Keratinocyte (primary cell): ENCODE data around the gene TMEM183A. TPM values are rescaled to one million over a fixed set of nuclear protein-coding genes. Genes with fewer than 3 reads are reported as not detected.

Source experiments
- DNase-seq: peaks from one replicate; pipeline ENCODE4 v3.0.0-alpha.2; 2011; ENCODE audit warnings: low read depth, missing footprints, low spot score
- FAIRE-seq: peaks from 2 replicates; lab custom pipeline; 2011; peaks lifted over from hg19 to GRCh38; lab: Jason Lieb, UNC
- H2AFZ ChIP-seq: 2 replicates; pipeline ENCODE4 v1.6.0; 2012; ENCODE audit warnings: low read length, control low read depth, inconsistent platforms; ENCODE audit not compliant: control insufficient read depth
- H3K27ac ChIP-seq: 2 replicates; pipeline ENCODE4 v1.5.1; 2011; ENCODE audit warnings: low read length; ENCODE audit not compliant: control insufficient read depth, insufficient read depth
- H3K27me3 ChIP-seq: 3 replicates; pipeline ENCODE4 v1.6.0; 2011; ENCODE audit warnings: low read length; ENCODE audit not compliant: control insufficient read depth, insufficient read depth; ENCODE audit errors: extremely low read depth
- H3K36me3 ChIP-seq, 2 experiments: 2 replicates in 1 of 2; 3 replicates in 1 of 2; pipeline ENCODE4 v1.5.1; 2011; ENCODE audit warnings: low read length in 2 of 2, mild to moderate bottlenecking in 1 of 2; ENCODE audit not compliant: control insufficient read depth in 2 of 2, insufficient read depth in 2 of 2; ENCODE audit errors: extremely low read depth in 1 of 2
- H3K4me1 ChIP-seq: 3 replicates; pipeline ENCODE4 v1.5.1; 2011; ENCODE audit warnings: low read length; ENCODE audit not compliant: control insufficient read depth, insufficient read depth; ENCODE audit errors: extremely low read depth
- H3K4me2 ChIP-seq: 3 replicates; pipeline ENCODE4 v1.6.0; 2011; ENCODE audit warnings: low read depth, low read length; ENCODE audit not compliant: control insufficient read depth, insufficient read depth; ENCODE audit errors: extremely low read depth
- H3K4me3 ChIP-seq, 3 experiments: fragments of 200-600 bp in 1 of 3; sonication (generic) in 1 of 3; 2 replicates in 2 of 3; 3 replicates in 1 of 3; pipeline ENCODE4 v1.5.1; 2011 to 2016; ENCODE audit warnings: low read length in 3 of 3, mild to moderate bottlenecking in 3 of 3, control low read depth in 2 of 3, inconsistent platforms in 1 of 3, low read depth in 1 of 3, mixed read lengths in 1 of 3, mixed run types in 1 of 3, moderate library complexity in 1 of 3; ENCODE audit not compliant: control insufficient read depth in 2 of 3, insufficient read depth in 2 of 3; ENCODE audit errors: extremely low read depth in 1 of 3
- H3K79me2 ChIP-seq: 2 replicates; pipeline ENCODE4 v1.6.0; 2012; ENCODE audit warnings: low read length; ENCODE audit not compliant: control insufficient read depth, insufficient read depth
- H3K9ac ChIP-seq: 3 replicates; pipeline ENCODE4 v1.6.0; 2011; ENCODE audit warnings: low read length; ENCODE audit not compliant: control insufficient read depth, insufficient read depth; ENCODE audit errors: extremely low read depth
- H3K9me1 ChIP-seq: 3 replicates; pipeline ENCODE4 v1.6.0; 2011; ENCODE audit warnings: low read length; ENCODE audit not compliant: control insufficient read depth, insufficient read depth; ENCODE audit errors: extremely low read depth
- H3K9me3 ChIP-seq: 2 replicates; pipeline ENCODE4 v1.5.1; 2012; ENCODE audit warnings: low read depth, low read length; ENCODE audit not compliant: control insufficient read depth
- H4K20me1 ChIP-seq: 3 replicates; pipeline ENCODE4 v1.6.0; 2011; ENCODE audit warnings: low read length; ENCODE audit not compliant: control insufficient read depth, insufficient read depth; ENCODE audit errors: extremely low read depth
- CTCF ChIP-seq, 3 experiments: IDR thresholded peaks in 1 of 3; conservative IDR thresholded peaks in 1 of 3; optimal IDR thresholded peaks in 1 of 3; 2 replicates in 2 of 3; 3 replicates in 1 of 3; pipeline versions ENCODE3 to v1.5.1; 2011; ENCODE audit warnings: low read length in 3 of 3, mild to moderate bottlenecking in 3 of 3, moderate library complexity in 2 of 3, control low read depth in 1 of 3, inconsistent platforms in 1 of 3; ENCODE audit not compliant: insufficient read depth in 2 of 3; ENCODE audit errors: extremely low read depth in 1 of 3
- EZH2 ChIP-seq: IDR thresholded peaks from one replicate; pipeline ENCODE4 v1.6.1; 2012; ENCODE audit warnings: inconsistent platforms, mild to moderate bottlenecking, low read length, moderate library complexity
- dilution Hi-C: fragments of 300-500 bp; cut with MboI; formaldehyde crosslinking; loops from one replicate; pipeline ENCODE4 v1.7.0; 2020; ENCODE audit warnings: low sequenced_read_pairs; ENCODE audit not compliant: extremely low pct_ligation_motif_present
- polyA minus RNA-seq, 3 experiments: library from RNA; depleted of rRNA, polyadenylated mRNA; stranded (reverse); fragments of >200 nt; gene quantifications; 1 replicate in 1 of 3; 2 replicates in 1 of 3; 3 replicates in 1 of 3; pipeline ENCODE4 v1.2.3, GENCODE V29; 2011
- polyA plus RNA-seq, 5 experiments: library from polyadenylated mRNA; depleted of rRNA in 3 of 5; stranded (reverse) in 3 of 5; stranded (forward) in 1 of 5; unstranded in 1 of 5; fragments of >200 nt; gene quantifications; 1 replicate in 1 of 5; 2 replicates in 3 of 5; 3 replicates in 1 of 5; pipeline versions ENCODE4 v1.2.1 to v1.2.3, GENCODE V29; 2011 to 2012; ENCODE audit warnings: missing spikeins in 2 of 5, low read depth in 1 of 5, low replicate concordance in 1 of 5

TMEM183A gene
- polyA plus RNA-seq, result 87.4 to 91.8 TPM (median 88.2 TPM) in 3 replicates
- 34.0 TPM for polyA plus RNA-seq (2011; ENCODE audit: low read depth)
- 88.9 and 91.5 TPM in 2 replicates for polyA plus RNA-seq (2011; cell fraction: cytosol; rRNA removed)
- polyA plus RNA-seq (2011; cell fraction: nucleus; rRNA removed), result 62.8 and 67.7 TPM in 2 replicates
- 48.0 and 50.4 TPM in 2 replicates for polyA plus RNA-seq (2012; ENCODE audit: low replicate concordance)
- polyA minus RNA-seq, result 96.0 to 123 TPM (median 119 TPM) in 3 replicates
- 58.3 TPM for polyA minus RNA-seq (2011; cell fraction: cytosol; rRNA and poly(A)+ RNA removed)
- polyA minus RNA-seq (2011; cell fraction: nucleus; rRNA and poly(A)+ RNA removed), result 16.4 and 30.5 TPM in 2 replicates

GRCh38 chr1:203006948-203007871 lies at the start of gene TMEM183A:
Gene TMEM183A, plus strand, starts transcription at chr1:203007374. Its CDS starts 92 bp downstream, at chr1:203007466.
- FAIRE-seq, result peak; percentile 96
- peak; percentile 90 for DNase-seq
- Histone ChIP-seq H3K4me3 (peak within 1 kb of the TSS; percentile 86 to 100 (median 96)), H3K9me1 (no peaks in the 10 kb centered on the region), H4K20me1 (no peaks in the 10 kb centered on the region), H3K27me3 (no peaks in the 10 kb centered on the region), H3K27ac (peak within 1 kb of the TSS; percentile 99), H3K79me2 (peaks cover 37% of the 10 kb centered on the region), H3K4me2 (peak within 1 kb of the TSS; percentile 99), H3K4me1 (peaks cover 11% of the 10 kb centered on the region), H3K9me3 (no peaks in the 10 kb centered on the region), H3K9ac (peak within 1 kb of the TSS; percentile 98), H3K36me3 (peaks cover 5 to 20% of the 10 kb centered on the region in 2 experiments), H2AFZ (peak within 1 kb of the TSS; percentile 98)
- TF ChIP-seq EZH2 (no peak), CTCF (optimal IDR thresholded peaks at IDR 0.05 in 1 of 3, IDR thresholded peaks at IDR 0.05 in 1 of 3, conservative IDR thresholded peaks at IDR 0.05 in 1 of 3; ENCODE audit: extremely low read depth in 1 of 3, insufficient read depth in 2 of 3, low read length in 3 of 3) (no peak)
- dilution Hi-C loops, result no loop called here

- Histone ChIP-seq H3K4me2 (peak within 1 kb of the TSS; percentile 81), H3K79me2 (peaks cover 45% of the 10 kb centered on the region), H3K4me3 (peak within 1 kb of the TSS; percentile 70 to 94 (median 89)), H2AFZ (peak within 1 kb of the TSS; percentile 10), H3K4me1 (peaks cover 57% of the 10 kb centered on the region), H3K27me3 (no peaks in the 10 kb centered on the region), H3K9me3 (no peaks in the 10 kb centered on the region), H3K27ac (peak within 1 kb of the TSS; percentile 86), H3K9me1 (no peaks in the 10 kb centered on the region), H4K20me1 (no peaks in the 10 kb centered on the region), H3K36me3 (peaks cover 13 to 15% of the 10 kb centered on the region in 2 experiments), H3K9ac (peak within 1 kb of the TSS; percentile 93)
- dilution Hi-C loops, result no loop called here
- FAIRE-seq (no peak), DNase-seq (no peak)
- TF ChIP-seq EZH2 (no peak), CTCF (optimal IDR thresholded peaks at IDR 0.05 in 1 of 3, IDR thresholded peaks at IDR 0.05 in 1 of 3, conservative IDR thresholded peaks at IDR 0.05 in 1 of 3; ENCODE audit: extremely low read depth in 1 of 3, insufficient read depth in 2 of 3, low read length in 3 of 3) (no peak)
Observed at GRCh38 chr1:202957733-202958543, 49.2 kb upstream of the TMEM183A start, which contains the start of gene ADIPOR1. Gene ADIPOR1, minus strand, starts transcription at chr1:202958312. Its CDS starts 7,242 bp downstream, at chr1:202951070.
